ENCODE measurements around the gene UNK. TPM values are rescaled to one million over a fixed set of nuclear protein-coding genes. Genes with fewer than 3 reads are reported as not detected.

Gene UNK
- total and polyA plus RNA-seq, 9 of the 15 experiments (the other 6 are each of a cell fraction or from before 2014, with no cell fraction given), result 12.8 to 38.6 (median 24.8) TPM

DNA sequence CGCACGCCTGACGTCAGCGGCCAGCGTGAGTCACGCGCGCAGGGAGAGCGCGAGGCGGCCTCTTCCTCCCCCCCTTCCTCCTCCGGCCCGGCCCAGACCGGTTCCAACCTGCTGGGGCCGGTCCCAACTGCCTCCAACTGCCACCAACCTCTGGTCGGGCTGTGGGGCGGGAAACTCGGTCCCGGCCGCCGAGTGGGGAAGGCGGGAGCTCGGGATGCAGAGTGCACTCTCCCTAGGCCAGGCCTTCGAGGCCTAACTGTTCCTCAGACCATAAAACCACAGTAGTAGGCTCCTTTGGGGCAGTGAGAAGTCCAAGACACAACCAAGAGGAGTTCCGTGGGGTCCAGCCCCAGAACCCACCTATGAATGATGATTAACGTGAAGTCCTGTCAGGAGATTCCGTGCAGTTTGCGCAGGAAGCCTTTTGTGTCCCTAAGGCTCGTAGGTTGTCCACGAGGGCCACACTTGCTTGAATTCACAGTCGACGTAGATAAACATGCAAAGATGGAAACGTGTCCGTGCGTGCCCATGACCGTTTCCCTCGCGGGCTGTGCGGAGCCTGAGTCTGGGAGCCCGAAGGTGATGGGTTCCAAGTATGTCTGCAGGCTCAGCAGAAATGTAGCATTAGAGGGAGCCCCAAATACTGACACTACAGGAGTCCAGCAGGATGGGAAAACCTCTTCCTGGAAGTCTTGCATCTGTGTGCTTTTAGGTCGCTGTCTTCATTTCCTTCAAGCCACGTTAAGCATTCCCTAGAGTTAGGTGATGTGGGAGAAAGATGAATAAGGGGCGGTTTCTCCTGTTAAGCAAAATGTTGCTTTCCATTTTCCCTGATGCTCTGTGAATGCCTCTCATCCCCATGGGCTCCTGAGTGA, 647 bp downstream of the UNK start:
- Histone ChIP-seq H2AFZ (ENCODE audit: low read depth, low read length) (peak overlapping the region; percentile 91), H3K4me3 (peak overlapping the region; percentile 69), H3K27ac (ENCODE audit: extremely low read depth, low read depth, low read length) (peak overlapping the region; percentile 100), H3K9ac (ENCODE audit: insufficient read depth in 1 of 2, low read depth in 2 of 2, low read length in 2 of 2) (peak overlapping the region; percentile 93 to 100), H4K20me1 (replicated peaks; ENCODE audit: control insufficient read depth, insufficient read depth, low read length) (no peaks in the 10 kb centered on the region), H3K79me2 (ENCODE audit: control insufficient read depth, insufficient read depth, low read length) (peaks cover 50% of the 10 kb centered on the region), H3K9me1 (ENCODE audit: control insufficient read depth, insufficient read depth, low read length) (no peaks in the 10 kb centered on the region), H3K4me2 (ENCODE audit: insufficient read depth, low read length) (peak overlapping the region; percentile 88), H3K27me3 (ENCODE audit: control insufficient read depth in 2 of 2, insufficient read depth in 2 of 2, low read length in 2 of 2) (no peaks in the 10 kb centered on the region), H3K36me3 (ENCODE audit: control insufficient read depth, insufficient read depth, low read length) (no peaks in the 10 kb centered on the region; the same call in 2 of the 3 replicates), H3K9me3 (replicated peaks; ENCODE audit: control insufficient read depth, insufficient read depth, low read depth, low read length) (no peaks in the 10 kb centered on the region), H3K4me1 (replicated peaks in 1 of 2; ENCODE audit: control insufficient read depth in 2 of 2, insufficient read depth in 2 of 2, low read length in 2 of 2) (peaks cover 28 to 39% of the 10 kb centered on the region in 2 experiments)
- CTCF ChIA-PET (ENCODE audit: low intra/inter-chr PET ratio), result interaction anchor here (0.6 to 1.0 kb wide), 3 partner anchors 63 to 747 kb away, joined by 3 to 4 read pairs (median 3); no protein-coding TSS in a partner anchor
- TSS peak; percentile 69 for BruUV-seq (replicated peaks)
- peak; percentile 40 for FAIRE-seq
- in situ Hi-C loops (cut with MboI), result no loop called here
- intact Hi-C loops (cut with micrococcal nuclease), result loop anchor here (10.0 kb wide), 1 partner anchor 190 kb away; the partner anchor contains the start of genes ACOX1 and TEN1
- peak; percentile 86 to 97 (median 89) for DNase-seq (ENCODE audit: extremely low read depth in 1 of 4, low spot score in 3 of 4)
- peak; percentile 84 for ATAC-seq
- 2% methylated on average over 42 of the region's 43 CpGs for WGBS (ENCODE audit: insufficient coverage, low coverage, missing lambda C conversion rate)
- POLR2A ChIA-PET, result interaction anchor here (0.5 to 7.1 kb wide), 23 partner anchors 9 to 933 kb away, joined by 3 to 132 read pairs (median 4); partner anchors contain the start of gene WBP2
- TF ChIP-seq DPF2 (IDR thresholded peaks at IDR 0.05), result peak; percentile 57; the same call in 1 of the 2 replicates
- TF ChIP-seq MEIS2 (IDR thresholded peaks at IDR 0.05; ENCODE audit: partially characterized antibody), result no peak
- TF ChIP-seq FIP1L1 (IDR thresholded peaks at IDR 0.05; ENCODE audit: low read depth, low read length, poor library complexity, severe bottlenecking), result peak; percentile 12
- peak; percentile 90 for TF ChIP-seq POLR2A (conservative IDR thresholded peaks at IDR 0.05)
- TF ChIP-seq, protein P1, sequence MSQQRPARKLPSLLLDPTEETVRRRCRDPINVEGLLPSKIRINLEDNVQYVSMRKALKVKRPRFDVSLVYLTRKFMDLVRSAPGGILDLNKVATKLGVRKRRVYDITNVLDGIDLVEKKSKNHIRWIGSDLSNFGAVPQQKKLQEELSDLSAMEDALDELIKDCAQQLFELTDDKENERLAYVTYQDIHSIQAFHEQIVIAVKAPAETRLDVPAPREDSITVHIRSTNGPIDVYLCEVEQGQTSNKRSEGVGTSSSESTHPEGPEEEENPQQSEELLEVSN (IDR thresholded peaks at IDR 0.05; ENCODE audit: borderline replicate concordance in 1 of 2, extremely low read depth in 1 of 2, insufficient read depth in 1 of 2, insufficient read length in 1 of 2, low read depth in 1 of 2, low read length in 1 of 2, poor library complexity in 1 of 2, severe bottlenecking in 1 of 2), result peak; percentile 100
- TF ChIP-seq ZNF232 (CRISPR knock-in tag; IDR thresholded peaks at IDR 0.05), result no peak
- TF ChIP-seq, protein P2, sequence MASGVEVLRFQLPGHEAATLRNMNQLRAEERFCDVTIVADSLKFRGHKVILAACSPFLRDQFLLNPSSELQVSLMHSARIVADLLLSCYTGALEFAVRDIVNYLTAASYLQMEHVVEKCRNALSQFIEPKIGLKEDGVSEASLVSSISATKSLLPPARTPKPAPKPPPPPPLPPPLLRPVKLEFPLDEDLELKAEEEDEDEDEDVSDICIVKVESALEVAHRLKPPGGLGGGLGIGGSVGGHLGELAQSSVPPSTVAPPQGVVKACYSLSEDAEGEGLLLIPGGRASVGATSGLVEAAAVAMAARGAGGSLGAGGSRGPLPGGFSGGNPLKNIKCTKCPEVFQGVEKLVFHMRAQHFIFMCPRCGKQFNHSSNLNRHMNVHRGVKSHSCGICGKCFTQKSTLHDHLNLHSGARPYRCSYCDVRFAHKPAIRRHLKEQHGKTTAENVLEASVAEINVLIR (CRISPR knock-in tag; IDR thresholded peaks at IDR 0.05), result no peak
- peak; percentile 54; the same call in 1 of the 2 replicates for TF ChIP-seq ETV1 (tag; conservative IDR thresholded peaks at IDR 0.05; ENCODE audit: low read depth)
- peak; percentile 49; the same call in 1 of the 2 replicates for TF ChIP-seq SPI1 (IDR thresholded peaks at IDR 0.05; ENCODE audit: borderline replicate concordance, low read depth, low read length)
- TF ChIP-seq, protein P3, sequence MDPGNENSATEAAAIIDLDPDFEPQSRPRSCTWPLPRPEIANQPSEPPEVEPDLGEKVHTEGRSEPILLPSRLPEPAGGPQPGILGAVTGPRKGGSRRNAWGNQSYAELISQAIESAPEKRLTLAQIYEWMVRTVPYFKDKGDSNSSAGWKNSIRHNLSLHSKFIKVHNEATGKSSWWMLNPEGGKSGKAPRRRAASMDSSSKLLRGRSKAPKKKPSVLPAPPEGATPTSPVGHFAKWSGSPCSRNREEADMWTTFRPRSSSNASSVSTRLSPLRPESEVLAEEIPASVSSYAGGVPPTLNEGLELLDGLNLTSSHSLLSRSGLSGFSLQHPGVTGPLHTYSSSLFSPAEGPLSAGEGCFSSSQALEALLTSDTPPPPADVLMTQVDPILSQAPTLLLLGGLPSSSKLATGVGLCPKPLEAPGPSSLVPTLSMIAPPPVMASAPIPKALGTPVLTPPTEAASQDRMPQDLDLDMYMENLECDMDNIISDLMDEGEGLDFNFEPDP (CRISPR knock-in tag; IDR thresholded peaks at IDR 0.05), result peak; percentile 51; the same call in 1 of the 2 replicates
- TF ChIP-seq GATAD2A (IDR thresholded peaks at IDR 0.05), result peak; percentile 99
